RWPE1 (cell line): ENCODE measurements around the gene IP6K3.

Experiments used
- CTCF ChIA-PET: fragments of 350-600 bp; sonication (Branson Sonifier 250); formaldehyde crosslinking; extraction: SDS; loops from one replicate; lab custom pipeline; 2021; lab: Yijun Ruan, JAX
- POLR2A ChIA-PET: fragments of 400-600 bp; formaldehyde crosslinking; extraction: SDS; loops from one replicate; lab custom pipeline; 2020; ENCODE audit warnings: antibody characterized with exemption; ENCODE audit not compliant: low non-redundant PET; lab: Yijun Ruan, JAX
- DNase-seq: peaks from one replicate; pipeline ENCODE4 v3.0.0; 2012; ENCODE audit warnings: low spot score
- H3K27ac ChIP-seq: fragments of 450-650 bp; 2 replicates; pipeline ENCODE4 v1.5.1; 2017
- CTCF ChIP-seq: fragments of 450-650 bp; conservative IDR thresholded peaks from 2 replicates; pipeline ENCODE4 v1.5.1; 2017; ENCODE audit warnings: low read depth, mild to moderate bottlenecking

Gene IP6K3

GRCh38 chr6:33746651-33747100, at the start of gene IP6K3:
Gene IP6K3 (minus strand): TSS chr6:33746905. CDS start chr6:33735476, 11,429 bp downstream.
- ChIA-PET CTCF (interaction anchor here (0.6 to 4.5 kb wide), 5 partner anchors 14 to 328 kb away, joined by 3 to 46 read pairs (median 3); partner anchors contain the start of gene UQCC2), POLR2A (no interaction called here)
- H3K27ac ChIP-seq, result peak within 1 kb of the TSS; percentile 93
- no peak for TF ChIP-seq CTCF
- DNase-seq, result no peak

GRCh38 chr6:33794910-33795623, 48.4 kb upstream of the IP6K3 start:
- POLR2A ChIA-PET, result no interaction called here
- DNase-seq, result no peak
- CTCF ChIA-PET, result no interaction called here
- no peak overlapping the region for H3K27ac ChIP-seq
- TF ChIP-seq CTCF, result no peak

GRCh38 chr6:33792981-33793380, 46.3 kb upstream of the IP6K3 start:
- H3K27ac ChIP-seq, result no peak overlapping the region
- TF ChIP-seq CTCF, result no peak
- no peak for DNase-seq
- POLR2A ChIA-PET, result no interaction called here
- CTCF ChIA-PET, result interaction anchor here (0.6 kb wide), 1 partner anchor 25 kb away, joined by 3 read pairs; no protein-coding TSS in a partner anchor

- ChIA-PET POLR2A (no interaction called here), CTCF (no interaction called here)
- DNase-seq, result no peak
Measured at GRCh38 chr6:33791620-33792019, 44.9 kb upstream of the IP6K3 start.

GRCh38 chr6:33790910-33791309, 44.2 kb upstream of the IP6K3 start:
- no peak for DNase-seq
- no peak overlapping the region for H3K27ac ChIP-seq
- no peak for TF ChIP-seq CTCF
- ChIA-PET CTCF (no interaction called here), POLR2A (no interaction called here)

More at GRCh38 chr6:33791620-33792019, 44.9 kb upstream of the IP6K3 start:
- H3K27ac ChIP-seq, result no peak overlapping the region
- no peak for TF ChIP-seq CTCF

- DNase-seq, result no peak
- ChIA-PET CTCF (no interaction called here), POLR2A (no interaction called here)
- no peak for TF ChIP-seq CTCF
- H3K27ac ChIP-seq, result no peak overlapping the region
Measured at GRCh38 chr6:33790379-33790778, 43.7 kb upstream of the IP6K3 start.
